ENCODE measurements around the gene MORN1. TPM values are rescaled to one million over a fixed set of nuclear protein-coding genes. Genes with fewer than 3 reads are reported as not detected.
"Not testable (repeated sequence)": the region's sequence is repeated elsewhere in the genome, so short reads cannot be mapped to it uniquely, and the experiment has no call there.

Gene MORN1
- total RNA-seq, 1 donor from 2014 or later: 4.8 TPM

GRCh38 chr1:2339206-2340085 lies 51.9 kb downstream of the MORN1 start:
- no peak for DNase-seq (ENCODE audit: low read depth in 2 of 2)

GRCh38 chr1:2337501-2337900 lies 53.9 kb downstream of the MORN1 start:
- DNase-seq (ENCODE audit: low read depth in 2 of 2): no peak

GRCh38 chr1:2337081-2337480 lies 54.3 kb downstream of the MORN1 start:
- no peak for DNase-seq (ENCODE audit: low read depth in 2 of 2)

- no peak for DNase-seq (ENCODE audit: low read depth in 2 of 2)
Observed at GRCh38 chr1:2336499-2336898, 54.9 kb downstream of the MORN1 start.

GRCh38 chr1:2335721-2336455 lies 55.5 kb downstream of the MORN1 start:
- no peak for DNase-seq (ENCODE audit: low read depth in 2 of 2)

- no peak for DNase-seq (ENCODE audit: low read depth in 2 of 2)
Observed at GRCh38 chr1:2334883-2335534, 56.3 kb downstream of the MORN1 start.

- DNase-seq (ENCODE audit: low read depth in 2 of 2): no peak
Observed at GRCh38 chr1:2334366-2334765, 57.0 kb downstream of the MORN1 start.

- not testable (repeated sequence) for DNase-seq (ENCODE audit: low read depth in 2 of 2)
Observed at GRCh38 chr1:2331580-2331979, 59.8 kb downstream of the MORN1 start.

GRCh38 chr1:2331200-2331544 lies 60.2 kb downstream of the MORN1 start:
- no peak for DNase-seq (ENCODE audit: low read depth in 2 of 2)

- peak in 1 of 2 donors; percentile 37 for DNase-seq (ENCODE audit: low read depth in 2 of 2)
Observed at GRCh38 chr1:2330519-2331199, 60.7 kb downstream of the MORN1 start.

- no peak for DNase-seq (ENCODE audit: low read depth in 2 of 2)
Observed at GRCh38 chr1:2330035-2330434, 61.3 kb downstream of the MORN1 start.

GRCh38 chr1:2328676-2329455 lies 62.5 kb downstream of the MORN1 start:
- no peak for DNase-seq (ENCODE audit: low read depth in 2 of 2)

GRCh38 chr1:2327841-2328240 lies 63.5 kb downstream of the MORN1 start:
- no peak for DNase-seq (ENCODE audit: low read depth in 2 of 2)

GRCh38 chr1:2327162-2327561 lies 64.2 kb downstream of the MORN1 start:
- DNase-seq (ENCODE audit: low read depth in 2 of 2): not testable (repeated sequence)

GRCh38 chr1:2326524-2326923 lies 64.8 kb downstream of the MORN1 start:
- DNase-seq (ENCODE audit: low read depth in 2 of 2): no peak

GRCh38 chr1:2324553-2325366 lies 66.6 kb downstream of the MORN1 start:
- no peak for DNase-seq (ENCODE audit: low read depth in 2 of 2)

- DNase-seq (ENCODE audit: low read depth in 2 of 2): no peak
Observed at GRCh38 chr1:2323451-2323974, 67.8 kb downstream of the MORN1 start.

GRCh38 chr1:2322581-2323211 lies 68.7 kb downstream of the MORN1 start:
- peak; percentile 47 to 75 for DNase-seq (ENCODE audit: low read depth in 2 of 2)

GRCh38 chr1:2322065-2322571 lies 69.2 kb downstream of the MORN1 start:
- peak; percentile 81 to 97 for DNase-seq (ENCODE audit: low read depth in 2 of 2)
